AG09309 (cell line): Measurements from ENCODE around the gene AURKB.

Experiments used
- DNase-seq: peaks from one replicate; pipeline ENCODE4 v3.0.0-alpha.2; 2010; ENCODE audit warnings: low read depth
- H3K4me3 ChIP-seq: 2 replicates; pipeline ENCODE4 v1.5.1; 2011; ENCODE audit warnings: mild to moderate bottlenecking, low read depth, low read length, moderate library complexity; ENCODE audit not compliant: control insufficient read depth
- CTCF ChIP-seq: IDR thresholded peaks from 2 replicates; pipeline ENCODE4 v1.5.1; 2011; ENCODE audit warnings: mild to moderate bottlenecking, low read depth, low read length, inconsistent platforms; ENCODE audit not compliant: insufficient read depth, control insufficient read depth; ENCODE audit errors: missing control alignments

The AURKB gene

GRCh38 chr17:8158267-8159031 lies 51.9 kb downstream of the AURKB start:
- H3K4me3 ChIP-seq, result no peak overlapping the region
- peak; percentile 84 for TF ChIP-seq CTCF
- DNase-seq, result no peak

GRCh38 chr17:8156246-8156992 lies 54.0 kb downstream of the AURKB start:
- DNase-seq, result peak; percentile 100
- H3K4me3 ChIP-seq, result peak overlapping the region; percentile 71
- TF ChIP-seq CTCF, result peak; percentile 4

GRCh38 chr17:8155996-8156245 lies 54.5 kb downstream of the AURKB start:
- TF ChIP-seq CTCF, result no peak
- DNase-seq, result no peak
- peak overlapping the region; percentile 71 for H3K4me3 ChIP-seq

- no peak for DNase-seq
- H3K4me3 ChIP-seq, result peak overlapping the region; percentile 71
- TF ChIP-seq CTCF, result no peak
Observed at GRCh38 chr17:8155231-8155995, 55.0 kb downstream of the AURKB start.
